B cell (primary cell): ENCODE results near the gene ATF1. TPM values are rescaled to one million over a fixed set of nuclear protein-coding genes. Genes with fewer than 3 reads are reported as not detected.
"Not testable (repeated sequence)": the region's sequence is repeated elsewhere in the genome, so short reads cannot be mapped to it uniquely, and the experiment has no call there.

ENCODE experiments used
- ATAC-seq: fragments of 200-7000 bp; cut with Tn5 transposase; one replicate; pipeline ENCODE4 v1.10.0; 2021; ENCODE audit warnings: low read depth, mild to moderate bottlenecking, moderate number of reproducible peaks, moderate library complexity
- CTCF ChIA-PET: fragments of 350-600 bp; sonication (Branson Sonifier 250); formaldehyde crosslinking; loops from one replicate; lab custom pipeline; 2021; ENCODE audit warnings: antibody characterized with exemption, inconsistent platforms; lab: Charles Lee
- POLR2A ChIA-PET: fragments of 350-600 bp; sonication (Branson Sonifier 250); formaldehyde crosslinking; loops from one replicate; lab custom pipeline; 2021; ENCODE audit warnings: antibody characterized with exemption; lab: Charles Lee
- DNase-seq: peaks from one replicate; pipeline ENCODE4 v3.0.0; 2013
- H2AFZ ChIP-seq: 2 replicates; pipeline ENCODE4 v1.6.1; 2012; ENCODE audit warnings: mild to moderate bottlenecking, low read depth, low read length; ENCODE audit not compliant: insufficient read depth, poor library complexity, severe bottlenecking
- H3K27ac ChIP-seq, 2 donors: 1 replicate in 1 of 2; 2 replicates in 1 of 2; pipeline ENCODE4 v1.5.1; 2012 to 2013; ENCODE audit warnings: low read length in 2 of 2, mild to moderate bottlenecking in 2 of 2, moderate library complexity in 1 of 2
- H3K27me3 ChIP-seq, 4 experiments: fragments of 200-600 bp in 1 of 4; sonication (generic) in 1 of 4; replicated peaks in 1 of 4; 1 replicate in 2 of 4; 2 replicates in 2 of 4; pipeline versions ENCODE4 v1.6.1 to v1.7.0; 2013 to 2016; ENCODE audit warnings: low read length in 3 of 4, mild to moderate bottlenecking in 2 of 4, mixed read lengths in 1 of 4, moderate library complexity in 1 of 4; ENCODE audit not compliant: insufficient read depth in 4 of 4, control insufficient read depth in 3 of 4; ENCODE audit errors: control extremely low read depth in 1 of 4
- H3K36me3 ChIP-seq, 2 experiments: replicated peaks in 1 of 2; 1 replicate in 1 of 2; 2 replicates in 1 of 2; pipeline versions ENCODE4 v1.6.1 to v1.7.1; 2013; ENCODE audit warnings: low read length in 1 of 2; ENCODE audit not compliant: insufficient read depth in 2 of 2, control insufficient read depth in 1 of 2; ENCODE audit errors: control extremely low read depth in 1 of 2, extremely low read depth in 1 of 2
- H3K4me1 ChIP-seq, 2 donors: fragments of 200-600 bp in 1 of 2; sonication (generic) in 1 of 2; 1 replicate in 1 of 2; 2 replicates in 1 of 2; pipeline versions ENCODE4 v1.5.1 to v1.6.1; 2013 to 2017; ENCODE audit warnings: low read length in 2 of 2; ENCODE audit not compliant: control insufficient read depth in 2 of 2, insufficient read depth in 2 of 2
- H3K4me2 ChIP-seq: replicated peaks from 2 replicates; pipeline ENCODE3; 2012; ENCODE audit warnings: mild to moderate bottlenecking, low read depth, low read length; ENCODE audit not compliant: poor library complexity, severe bottlenecking
- H3K4me3 ChIP-seq, 5 experiments: fragments of 200-600 bp in 1 of 5; sonication (generic) in 1 of 5; 1 replicate in 3 of 5; 2 replicates in 2 of 5; pipeline versions ENCODE4 v1.5.1 to v1.7.0; 2011 to 2016; ENCODE audit warnings: low read length in 4 of 5, mild to moderate bottlenecking in 4 of 5, low read depth in 2 of 5, control low read depth in 1 of 5, moderate library complexity in 1 of 5; ENCODE audit not compliant: insufficient read depth in 1 of 5; ENCODE audit errors: control extremely low read depth in 1 of 5, extremely low read depth in 1 of 5
- H3K79me2 ChIP-seq: fragments of 200-600 bp; sonication (generic); one replicate; pipeline ENCODE4 v1.6.0; 2016; ENCODE audit warnings: low read length; ENCODE audit not compliant: control insufficient read depth, insufficient read depth
- H3K9ac ChIP-seq: fragments of 200-600 bp; sonication (generic); 2 replicates; pipeline ENCODE4 v1.6.1; 2017; ENCODE audit warnings: mild to moderate bottlenecking, low read length, moderate library complexity
- H3K9me3 ChIP-seq, 3 donors: one replicate each; pipeline versions ENCODE4 v1.6.1 to v1.7.1; 2013; ENCODE audit warnings: low read length in 2 of 3; ENCODE audit not compliant: control insufficient read depth in 2 of 3, insufficient read depth in 1 of 3; ENCODE audit errors: control extremely low read depth in 1 of 3
- H4K20me1 ChIP-seq: 2 replicates; pipeline ENCODE4 v1.6.0; 2012; ENCODE audit warnings: mild to moderate bottlenecking, low read length; ENCODE audit not compliant: insufficient read depth, control insufficient read depth, poor library complexity, severe bottlenecking
- H3K27ac Mint-ChIP-seq: one replicate; pipeline ENCODE4 v1.8.0; 2021; ENCODE audit warnings: mixed read lengths
- H3K27me3 Mint-ChIP-seq: one replicate; pipeline ENCODE4 v1.8.0; 2021; ENCODE audit warnings: mixed read lengths
- H3K4me1 Mint-ChIP-seq: one replicate; pipeline ENCODE4 v1.8.0; 2021; ENCODE audit warnings: mixed read lengths
- H3K4me3 Mint-ChIP-seq: one replicate; pipeline ENCODE4 v1.8.0; 2021; ENCODE audit warnings: mixed read lengths
- H3K9me3 Mint-ChIP-seq: one replicate; pipeline ENCODE4 v1.8.0; 2022; ENCODE audit warnings: mixed read lengths; ENCODE audit not compliant: insufficient read depth
- CTCF ChIP-seq: fragments of 200-600 bp; IDR thresholded peaks from one replicate; pipeline ENCODE4 v1.8.0; 2022; ENCODE audit warnings: antibody characterized with exemption, mild to moderate bottlenecking
- EZH2 ChIP-seq: IDR thresholded peaks from 2 replicates; pipeline ENCODE4 v1.6.1; 2012; ENCODE audit warnings: borderline replicate concordance, low read depth, mild to moderate bottlenecking, moderate library complexity, low read length; ENCODE audit not compliant: insufficient read depth, poor library complexity, severe bottlenecking
- WGBS: methylation state at CpG from one replicate; pipeline ENCODE4 v1.1.5; 2013; ENCODE audit warnings: missing lambda C conversion rate; ENCODE audit not compliant: insufficient coverage; 5-methylcytosine and 5-hydroxymethylcytosine counted together
- intact Hi-C: fragments of 100-400 bp; cut with micrococcal nuclease; formaldehyde crosslinking; loops from one replicate; pipeline ENCODE4 v1.10.0; 2022
- polyA plus RNA-seq: library from polyadenylated mRNA; depleted of rRNA; stranded (reverse); fragments of >200 nt; gene quantifications from 2 replicates; pipeline ENCODE4 v1.2.3, GENCODE V29; 2012
- total RNA-seq, 2 donors: library from RNA; stranded (reverse); fragments of 120-200 nt in 1 of 2; gene quantifications; 1 replicate in 1 of 2; 2 replicates in 1 of 2; pipeline versions ENCODE4 v1.2.3 to v1.2.4, GENCODE V29; 2013 to 2022

The ATF1 gene
- total and polyA plus RNA-seq, 2 donors (not counting 1 experiment from before 2014, with no cell fraction given): 17.2 to 39.5 TPM

GRCh38 chr12:50806176-50806575 lies 42.3 kb downstream of the ATF1 start:
- H3K9ac ChIP-seq: no peak overlapping the region
- H3K79me2 ChIP-seq: no peaks in the 10 kb centered on the region
- H3K4me3 ChIP-seq: no peak overlapping the region
- ChIA-PET POLR2A (no interaction called here), CTCF (no interaction called here)
- intact Hi-C loops: no loop called here
- TF ChIP-seq EZH2: no peak
- no peak for TF ChIP-seq CTCF
- no peak for ATAC-seq
- H4K20me1 ChIP-seq: no peaks in the 10 kb centered on the region
- H3K9me3 ChIP-seq: no peaks in the 10 kb centered on the region
- no peak for DNase-seq
- no peak overlapping the region for H3K4me3 Mint-ChIP-seq
- H3K4me1 Mint-ChIP-seq: no peaks in the 10 kb centered on the region
- no peaks in the 10 kb centered on the region for H3K27me3 ChIP-seq
- WGBS: 100% methylated on average over 2 of the region's 4 CpGs
- H3K36me3 ChIP-seq: peaks cover 8 to 11% of the 10 kb centered on the region in 2 experiments
- no peak overlapping the region for H3K27ac ChIP-seq
- H3K4me2 ChIP-seq: no peak overlapping the region
- no peaks in the 10 kb centered on the region for H3K9me3 Mint-ChIP-seq
- H2AFZ ChIP-seq: no peak overlapping the region
- no peaks in the 10 kb centered on the region for H3K27me3 Mint-ChIP-seq
- H3K27ac Mint-ChIP-seq: no peak overlapping the region
- no peaks in the 10 kb centered on the region for H3K4me1 ChIP-seq

DNA sequence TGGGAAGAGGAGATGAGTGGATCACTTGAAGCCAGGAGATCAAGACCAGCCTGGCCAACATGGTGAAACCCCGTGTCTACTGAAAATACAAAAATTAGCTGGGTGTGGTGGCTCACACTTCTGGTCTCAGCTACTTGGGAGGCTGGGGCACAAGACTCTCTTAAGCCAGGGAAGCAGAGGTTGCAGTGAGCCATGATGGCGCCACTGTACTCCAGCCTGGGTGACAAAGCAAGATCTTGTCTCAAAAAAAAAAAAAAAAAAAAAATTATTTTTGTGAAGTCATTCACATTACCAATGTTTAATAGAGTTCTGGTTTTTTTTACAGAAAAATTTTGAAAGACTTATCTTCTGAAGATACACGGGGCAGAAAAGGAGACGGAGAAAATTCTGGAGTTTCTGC lies 45.2 kb downstream of the ATF1 start:
- POLR2A ChIA-PET, H3K9me3 Mint-ChIP-seq, H3K4me2 ChIP-seq, H3K9ac ChIP-seq, H3K27me3 Mint-ChIP-seq, ATAC-seq, H3K27ac Mint-ChIP-seq, H2AFZ ChIP-seq, H3K79me2 ChIP-seq, intact Hi-C loops, H3K9me3 ChIP-seq, H3K27me3 ChIP-seq, H3K4me3 Mint-ChIP-seq, DNase-seq, H3K4me1 ChIP-seq, H4K20me1 ChIP-seq, H3K27ac ChIP-seq, H3K4me3 ChIP-seq, H3K4me1 Mint-ChIP-seq: not testable (repeated sequence)
- WGBS: 90% methylated on average over 2 of the region's 4 CpGs
- peaks cover 9 to 27% of the 10 kb centered on the region in 2 experiments for H3K36me3 ChIP-seq
- CTCF ChIA-PET: interaction anchor here (1.4 kb wide), 1 partner anchor 13 kb away, joined by 3 read pairs; no protein-coding TSS in a partner anchor

DNA sequence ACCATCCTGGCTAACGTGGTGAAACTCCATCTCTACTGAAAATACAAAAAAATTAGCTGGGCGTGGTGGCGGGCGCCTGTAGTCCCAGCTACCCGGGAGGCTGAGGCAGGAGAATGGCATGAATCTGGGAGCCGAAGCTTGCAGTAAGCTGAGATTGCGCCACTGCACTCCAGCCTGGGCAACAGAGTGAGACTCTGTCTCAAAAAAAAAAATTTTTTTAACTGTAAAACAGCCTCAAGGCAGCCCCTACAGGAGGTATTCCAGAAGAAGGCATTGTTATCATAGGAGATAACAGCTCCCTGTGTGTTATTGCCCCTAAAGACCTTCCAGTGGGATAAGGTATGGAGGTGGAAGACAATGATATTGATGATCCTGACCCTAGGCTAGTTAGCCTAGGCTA lies 51.0 kb downstream of the ATF1 start:
- CTCF ChIA-PET: interaction anchor here (1.7 kb wide), 1 partner anchor 170 kb away, joined by 6 read pairs; no protein-coding TSS in a partner anchor
- H3K36me3 ChIP-seq: peaks cover 21 to 60% of the 10 kb centered on the region in 2 experiments
- H3K9me3 ChIP-seq: not testable (repeated sequence)

More for the DNA sequence above, 51.0 kb downstream of the ATF1 start:
- H3K4me1 Mint-ChIP-seq, H4K20me1 ChIP-seq, intact Hi-C loops, ATAC-seq, H3K9me3 Mint-ChIP-seq, H3K79me2 ChIP-seq, H3K27ac ChIP-seq, H3K4me3 Mint-ChIP-seq, H3K4me3 ChIP-seq, H3K4me1 ChIP-seq, H2AFZ ChIP-seq, H3K27me3 Mint-ChIP-seq, H3K27me3 ChIP-seq, H3K27ac Mint-ChIP-seq, H3K9ac ChIP-seq, DNase-seq, H3K4me2 ChIP-seq: not testable (repeated sequence)
- POLR2A ChIA-PET: interaction anchor here (0.6 kb wide), 1 partner anchor 53 kb away, joined by 4 read pairs; no protein-coding TSS in a partner anchor
- WGBS: 93% methylated on average over 3 of the region's 7 CpGs
